Testis (tissue), 3 donors: ENCODE data around the gene THADA. TPM values are rescaled to one million over a fixed set of nuclear protein-coding genes. Genes with fewer than 3 reads are reported as not detected.

Source experiments
- DNase-seq: peaks from one replicate; pipeline ENCODE4 v3.0.0-alpha.2; 2019
- H3K27ac ChIP-seq, 2 donors: fragments of 200-600 bp; sonication (generic); one replicate each; pipeline ENCODE4 v1.5.1; 2019
- H3K27me3 ChIP-seq: fragments of 200-600 bp; sonication (generic); one replicate; pipeline ENCODE4 v1.5.1; 2019
- H3K36me3 ChIP-seq: fragments of 200-600 bp; sonication (generic); one replicate; pipeline ENCODE4 v1.5.1; 2017; ENCODE audit warnings: low read depth; ENCODE audit errors: missing control alignments
- H3K4me1 ChIP-seq: fragments of 200-600 bp; sonication (generic); one replicate; pipeline ENCODE4 v1.5.1; 2019
- H3K4me3 ChIP-seq, 2 donors: fragments of 200-600 bp; sonication (generic); one replicate each; pipeline ENCODE4 v1.5.1; 2017 to 2019
- H3K9me3 ChIP-seq: fragments of 200-600 bp; sonication (generic); one replicate; pipeline ENCODE4 v1.5.1; 2017
- CTCF ChIP-seq, 3 experiments: fragments of 450-650 bp in 2 of 3; fragments of 200-600 bp in 1 of 3; sonication (generic) in 1 of 3; IDR thresholded peaks; one replicate each; pipeline ENCODE4 v1.5.1; 2016 to 2019; ENCODE audit warnings: antibody characterized with exemption in 3 of 3, mild to moderate bottlenecking in 2 of 3, moderate library complexity in 1 of 3
- POLR2A ChIP-seq: fragments of 450-650 bp; IDR thresholded peaks from one replicate; pipeline ENCODE4 v1.6.1; 2017; ENCODE audit warnings: antibody characterized with exemption, mild to moderate bottlenecking, moderate library complexity
- WGBS, 2 donors: methylation state at CpG; one replicate each; pipeline ENCODE4 v1.1.5; 2018; 5-methylcytosine and 5-hydroxymethylcytosine counted together
- intact Hi-C: fragments of 100-400 bp; cut with DNase I; formaldehyde crosslinking; loops from one replicate; pipeline ENCODE4 v1.15.1; 2023; ENCODE audit warnings: low total_unique reads
- polyA plus RNA-seq: library from polyadenylated mRNA; stranded (reverse); fragments of 350-450 nt; fragmentation: Illumina TruSeq; extraction: RNeasy Lipid Tissue Mini Kit (QIAGEN cat#74804); gene quantifications from one replicate; pipeline ENCODE4 v1.2.3, GENCODE V29; 2014; ENCODE audit warnings: low read depth, low replicate concordance; ENCODE audit not compliant: insufficient read depth
- total RNA-seq, 2 donors: library from RNA; depleted of rRNA; stranded (reverse); fragments of >200 nt; gene quantifications; one replicate each; pipeline ENCODE4 v1.2.3, GENCODE V29; 2016

THADA gene
- total and polyA plus RNA-seq, 3 donors from 2014 or later: 29.5 to 43.9 (median 39.5) TPM

- H3K36me3 ChIP-seq: no peaks in the 10 kb centered on the region
- no peaks in the 10 kb centered on the region for H3K4me1 ChIP-seq
- 94 to 98% methylated on average over 3 of the region's 3 CpGs for WGBS, 2 donors
- H3K4me3 ChIP-seq: no peak overlapping the region
- H3K27ac ChIP-seq: no peak overlapping the region
- no peak for TF ChIP-seq CTCF (IDR thresholded peaks at IDR 0.05)
- TF ChIP-seq POLR2A: no peak
- intact Hi-C loops: no loop called here
- no peaks in the 10 kb centered on the region for H3K9me3 ChIP-seq
- no peak for DNase-seq
- H3K27me3 ChIP-seq: no peaks in the 10 kb centered on the region
Measured at GRCh38 chr2:43585708-43586107, 10.1 kb downstream of the THADA start.

GRCh38 chr2:43579275-43579981 is 16.4 kb downstream of the THADA start:
- Histone ChIP-seq H3K27ac (no peak overlapping the region), H3K9me3 (no peaks in the 10 kb centered on the region), H3K27me3 (no peaks in the 10 kb centered on the region), H3K4me1 (no peaks in the 10 kb centered on the region), H3K4me3 (no peak overlapping the region), H3K36me3 (no peaks in the 10 kb centered on the region)
- WGBS, 2 donors: 87 to 94% methylated on average over 5 of the region's 5 CpGs
- TF ChIP-seq CTCF (IDR thresholded peaks at IDR 0.05) (no peak), POLR2A (no peak)
- DNase-seq: no peak
- intact Hi-C loops: no loop called here

GRCh38 chr2:43576981-43577892 is 18.6 kb downstream of the THADA start:
- peak; percentile 52 for DNase-seq
- no peaks in the 10 kb centered on the region for H3K9me3 ChIP-seq
- TF ChIP-seq CTCF (IDR thresholded peaks at IDR 0.05) (peak; percentile 58 to 74 (median 62)), POLR2A (no peak)
- H3K27me3 ChIP-seq: no peaks in the 10 kb centered on the region
- intact Hi-C loops: no loop called here
- no peak overlapping the region for H3K27ac ChIP-seq
- no peak overlapping the region for H3K4me3 ChIP-seq
- no peaks in the 10 kb centered on the region for H3K36me3 ChIP-seq
- no peaks in the 10 kb centered on the region for H3K4me1 ChIP-seq
- 50 to 58% methylated on average over 8 of the region's 8 CpGs for WGBS, 2 donors

GRCh38 chr2:43572244-43572643 is 23.6 kb downstream of the THADA start:
- H3K27ac ChIP-seq: no peak overlapping the region
- no peaks in the 10 kb centered on the region for H3K27me3 ChIP-seq
- intact Hi-C loops: no loop called here
- no peak for DNase-seq
- H3K9me3 ChIP-seq: no peaks in the 10 kb centered on the region
- H3K36me3 ChIP-seq: no peaks in the 10 kb centered on the region
- no peak overlapping the region for H3K4me3 ChIP-seq
- 83 to 100% methylated on average over 1 of the region's 1 CpG for WGBS, 2 donors
- TF ChIP-seq CTCF (IDR thresholded peaks at IDR 0.05) (no peak), POLR2A (no peak)
- H3K4me1 ChIP-seq: no peaks in the 10 kb centered on the region
